ENCODE data around the gene ZC3H11A. TPM values are rescaled to one million over a fixed set of nuclear protein-coding genes. Genes with fewer than 3 reads are reported as not detected.

ZC3H11A gene
- total RNA-seq, 1 donor from 2014 or later, result 84.5 TPM

DNA sequence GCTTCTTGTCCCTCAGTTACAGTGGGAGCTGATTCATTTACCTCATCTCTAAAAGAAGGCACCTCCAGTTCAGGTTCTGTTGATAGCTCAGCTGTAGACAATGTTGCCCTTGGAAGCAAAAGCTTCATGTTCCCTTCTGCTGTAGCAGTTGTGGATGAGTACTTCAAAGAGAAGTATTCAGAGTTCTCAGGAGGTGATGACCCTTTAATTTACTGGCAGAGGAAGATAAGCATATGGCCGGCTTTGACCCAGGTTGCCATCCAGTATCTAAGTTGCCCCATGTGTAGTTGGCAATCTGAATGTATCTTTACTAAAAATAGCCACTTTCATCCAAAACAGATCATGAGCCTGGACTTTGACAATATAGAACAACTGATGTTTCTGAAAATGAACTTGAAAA lies 4.5 kb downstream of the ZC3H11A start:
- TF ChIP-seq, protein P1, sequence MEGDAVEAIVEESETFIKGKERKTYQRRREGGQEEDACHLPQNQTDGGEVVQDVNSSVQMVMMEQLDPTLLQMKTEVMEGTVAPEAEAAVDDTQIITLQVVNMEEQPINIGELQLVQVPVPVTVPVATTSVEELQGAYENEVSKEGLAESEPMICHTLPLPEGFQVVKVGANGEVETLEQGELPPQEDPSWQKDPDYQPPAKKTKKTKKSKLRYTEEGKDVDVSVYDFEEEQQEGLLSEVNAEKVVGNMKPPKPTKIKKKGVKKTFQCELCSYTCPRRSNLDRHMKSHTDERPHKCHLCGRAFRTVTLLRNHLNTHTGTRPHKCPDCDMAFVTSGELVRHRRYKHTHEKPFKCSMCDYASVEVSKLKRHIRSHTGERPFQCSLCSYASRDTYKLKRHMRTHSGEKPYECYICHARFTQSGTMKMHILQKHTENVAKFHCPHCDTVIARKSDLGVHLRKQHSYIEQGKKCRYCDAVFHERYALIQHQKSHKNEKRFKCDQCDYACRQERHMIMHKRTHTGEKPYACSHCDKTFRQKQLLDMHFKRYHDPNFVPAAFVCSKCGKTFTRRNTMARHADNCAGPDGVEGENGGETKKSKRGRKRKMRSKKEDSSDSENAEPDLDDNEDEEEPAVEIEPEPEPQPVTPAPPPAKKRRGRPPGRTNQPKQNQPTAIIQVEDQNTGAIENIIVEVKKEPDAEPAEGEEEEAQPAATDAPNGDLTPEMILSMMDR (IDR thresholded peaks at IDR 0.05), result no peak
- intact Hi-C loops (cut with DNase I), result no loop called here
- Histone ChIP-seq H3K36me3 (peaks cover 17% of the 10 kb centered on the region), H3K9me3 (no peaks in the 10 kb centered on the region), H3K4me3 (no peak overlapping the region), H3K4me1 (peaks cover 46% of the 10 kb centered on the region), H3K27ac (no peak overlapping the region), H3K27me3 (no peaks in the 10 kb centered on the region)
- no peak for ATAC-seq
- no peak for DNase-seq

DNA sequence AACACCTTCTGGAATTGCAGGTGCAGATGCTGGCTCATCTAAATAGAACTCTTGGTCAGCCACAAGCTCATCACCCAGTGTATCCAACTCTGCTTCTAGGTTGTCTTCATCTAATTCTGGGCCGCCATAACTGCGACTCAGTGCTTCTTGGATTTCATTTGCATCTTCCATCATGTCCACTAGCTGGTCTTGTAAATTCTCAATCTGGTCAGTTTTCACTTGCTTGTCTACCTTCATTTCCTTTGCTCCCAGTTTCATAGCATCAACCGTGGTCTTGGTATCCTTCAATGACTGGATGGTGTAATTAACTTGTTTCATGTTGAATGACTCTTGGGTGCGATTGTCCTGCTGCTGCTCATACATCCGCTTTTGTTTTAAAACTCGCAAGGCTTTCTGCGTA lies 10.3 kb downstream of the ZC3H11A start:
- DNase-seq (no peak), ATAC-seq (no peak)
- TF ChIP-seq, protein P1 (IDR thresholded peaks at IDR 0.05), result no peak
- Histone ChIP-seq H3K4me3 (no peak overlapping the region), H3K4me1 (peaks cover 3% of the 10 kb centered on the region), H3K27me3 (no peaks in the 10 kb centered on the region), H3K9me3 (no peaks in the 10 kb centered on the region), H3K27ac (no peak overlapping the region), H3K36me3 (peaks cover 53% of the 10 kb centered on the region)
- intact Hi-C loops (cut with DNase I), result no loop called here

DNA sequence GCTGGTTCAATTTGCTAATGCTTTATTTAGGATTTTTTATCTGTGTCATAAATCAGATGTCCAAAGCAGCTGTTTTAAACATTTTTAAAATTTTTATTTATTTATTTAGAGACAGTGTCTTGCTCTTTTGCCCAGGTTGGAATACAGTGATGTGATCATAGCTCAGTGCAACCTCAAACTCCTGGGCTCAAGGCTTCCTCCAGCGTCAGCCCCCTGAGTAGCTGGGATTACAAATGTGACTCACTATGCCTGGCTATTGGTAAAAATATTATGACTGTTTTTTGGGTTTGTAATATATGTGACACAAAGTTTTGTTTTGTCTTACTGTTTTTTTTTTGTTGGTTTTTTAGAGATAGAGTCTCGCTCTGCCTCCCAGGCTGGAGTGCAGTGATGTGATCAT lies 11.8 kb downstream of the ZC3H11A start:
- intact Hi-C loops (cut with DNase I), result no loop called here
- H3K27me3 ChIP-seq, result no peaks in the 10 kb centered on the region
- H3K4me3 ChIP-seq, result no peak overlapping the region
- H3K9me3 ChIP-seq, result no peaks in the 10 kb centered on the region
- TF ChIP-seq, protein P1 (IDR thresholded peaks at IDR 0.05), result no peak
- no peak overlapping the region for H3K27ac ChIP-seq
- H3K4me1 ChIP-seq, result no peaks in the 10 kb centered on the region
- peaks cover 54% of the 10 kb centered on the region for H3K36me3 ChIP-seq
- DNase-seq (no peak), ATAC-seq (no peak)

DNA sequence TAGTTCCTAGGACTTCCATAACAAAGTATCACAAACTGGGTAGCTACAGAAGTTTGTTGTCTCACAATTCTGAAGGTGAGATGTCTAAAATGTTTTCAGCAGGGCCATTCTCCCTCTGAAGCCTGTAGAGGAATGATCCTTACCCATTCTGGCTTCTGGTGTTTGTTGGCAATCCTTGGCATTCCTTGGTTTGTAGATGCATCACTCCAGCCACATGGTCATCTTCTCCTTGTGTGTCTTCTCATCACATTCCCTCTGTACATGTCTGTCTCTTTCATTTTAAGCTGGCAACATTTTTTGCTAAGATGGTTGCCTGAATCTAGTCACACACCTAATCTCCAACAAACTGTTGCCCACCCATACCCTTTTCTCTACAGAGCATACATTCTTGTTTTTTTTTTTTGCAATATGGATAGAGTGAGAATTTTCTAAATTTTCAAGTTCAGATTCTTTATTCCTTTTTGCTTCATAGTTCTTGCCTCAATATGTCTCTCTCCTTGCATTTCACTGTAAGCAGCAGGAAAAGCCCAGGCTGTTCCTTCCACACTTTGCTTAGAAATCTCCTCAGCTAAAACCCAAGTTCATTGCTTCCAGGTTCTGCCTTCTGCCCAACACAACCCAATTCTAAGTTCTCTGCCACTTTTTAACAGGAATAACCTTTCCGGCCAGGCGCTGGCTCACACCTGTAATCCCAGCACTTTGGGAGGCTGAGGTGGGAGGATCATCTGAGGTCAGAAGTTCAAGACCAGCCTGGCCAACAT lies 18.3 kb downstream of the ZC3H11A start:
- Histone ChIP-seq H3K36me3 (peaks cover 73% of the 10 kb centered on the region), H3K27me3 (no peaks in the 10 kb centered on the region), H3K4me1 (peaks cover 11% of the 10 kb centered on the region), H3K9me3 (no peaks in the 10 kb centered on the region), H3K27ac (no peak overlapping the region), H3K4me3 (no peak overlapping the region)
- intact Hi-C loops (cut with DNase I), result no loop called here
- DNase-seq (no peak), ATAC-seq (no peak)
- TF ChIP-seq, protein P1 (IDR thresholded peaks at IDR 0.05), result no peak

DNA sequence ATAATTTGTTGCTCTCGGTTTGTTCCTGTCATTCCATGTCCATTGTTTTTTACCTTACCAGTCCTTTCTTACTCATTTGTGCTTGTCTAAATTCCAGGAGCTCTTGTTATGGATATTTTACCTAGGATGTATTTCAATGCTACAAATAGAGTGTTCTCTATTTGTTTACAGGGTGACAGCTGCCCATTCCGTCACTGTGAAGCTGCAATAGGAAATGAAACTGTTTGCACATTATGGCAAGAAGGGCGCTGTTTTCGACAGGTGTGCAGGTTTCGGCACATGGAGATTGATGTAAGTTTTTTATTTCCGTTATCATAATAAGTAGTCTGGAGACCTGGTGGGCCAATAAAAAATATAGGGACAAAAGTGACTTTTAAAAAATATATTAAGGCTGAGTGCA lies 23.0 kb downstream of the ZC3H11A start:
- Histone ChIP-seq H3K27me3 (no peaks in the 10 kb centered on the region), H3K36me3 (peaks cover 93% of the 10 kb centered on the region), H3K4me1 (peaks cover 7% of the 10 kb centered on the region), H3K4me3 (no peak overlapping the region), H3K27ac (no peak overlapping the region), H3K9me3 (no peaks in the 10 kb centered on the region)
- TF ChIP-seq, protein P1 (IDR thresholded peaks at IDR 0.05), result no peak
- ATAC-seq (no peak), DNase-seq (no peak)
- intact Hi-C loops (cut with DNase I), result no loop called here

Measured in upper lobe of right lung (tissue), 1 donor.